Bronchial epithelial cell (primary cell): ENCODE results near the gene PROCR. TPM values are rescaled to one million over a fixed set of nuclear protein-coding genes. Genes with fewer than 3 reads are reported as not detected.
A peak's percentile ranks its signal among the peaks of the same experiment; 100 is the strongest.
"Not testable (repeated sequence)": the region's sequence is repeated elsewhere in the genome, so short reads cannot be mapped to it uniquely, and the experiment has no call there.

Experiments
- DNase-seq: peaks from one replicate; pipeline ENCODE4 v3.0.0-alpha.2; 2010; ENCODE audit warnings: low read depth
- FAIRE-seq: peaks from 2 replicates; lab custom pipeline; 2011; peaks lifted over from hg19 to GRCh38; lab: Jason Lieb, UNC
- H3K27me3 ChIP-seq: 2 replicates; pipeline ENCODE4 v1.5.1; 2011; ENCODE audit warnings: low read length; ENCODE audit not compliant: control insufficient read depth, insufficient read depth
- H3K36me3 ChIP-seq: 2 replicates; pipeline ENCODE4 v1.5.1; 2011; ENCODE audit warnings: low read length; ENCODE audit not compliant: control insufficient read depth, insufficient read depth
- H3K4me3 ChIP-seq: 2 replicates; pipeline ENCODE4 v1.5.1; 2011; ENCODE audit warnings: mild to moderate bottlenecking, low read depth, low read length, control low read depth
- CTCF ChIP-seq: IDR thresholded peaks from 2 replicates; pipeline ENCODE4 v1.5.1; 2011; ENCODE audit warnings: mild to moderate bottlenecking, moderate library complexity, low read length, control low read depth, inconsistent platforms; ENCODE audit not compliant: insufficient read depth, severe bottlenecking
- total RNA-seq: library from RNA; depleted of rRNA; stranded (reverse); fragments of >200 nt; gene quantifications from 2 replicates; pipeline ENCODE4 v1.2.1, GENCODE V29; 2014

The PROCR gene
- total RNA-seq, 1 donor from 2014 or later = 127 TPM

DNA sequence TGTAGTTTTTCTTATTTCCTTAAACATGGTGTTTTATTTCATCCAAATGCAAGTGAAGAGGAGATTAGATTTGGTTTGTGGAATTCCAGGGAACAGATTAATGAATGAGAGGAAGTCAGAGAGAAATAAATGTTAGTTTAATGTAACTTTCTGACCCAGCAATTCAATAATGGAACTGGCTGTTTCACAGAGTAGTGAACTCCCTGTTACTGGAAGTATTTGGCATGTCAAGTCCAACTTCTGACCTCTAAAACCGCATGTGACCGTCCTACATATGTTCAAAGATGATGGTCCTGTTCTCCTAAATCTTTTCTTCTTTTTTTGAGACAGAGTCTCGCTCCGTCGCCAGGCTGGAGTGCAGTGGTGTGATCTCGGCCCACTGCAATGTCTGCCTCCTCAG lies 18.7 kb downstream of the PROCR start:
- no peaks in the 10 kb centered on the region for H3K27me3 ChIP-seq
- H3K36me3 ChIP-seq = no peaks in the 10 kb centered on the region
- no peak for FAIRE-seq
- DNase-seq = no peak
- H3K4me3 ChIP-seq = no peak overlapping the region
- no peak for TF ChIP-seq CTCF

- Histone ChIP-seq H3K27me3 (no peaks in the 10 kb centered on the region), H3K4me3 (no peak overlapping the region), H3K36me3 (no peaks in the 10 kb centered on the region)
- no peak for FAIRE-seq
- TF ChIP-seq CTCF = no peak
- DNase-seq = no peak
Observed at GRCh38 chr20:35191419-35192117, 19.7 kb downstream of the PROCR start.

DNA sequence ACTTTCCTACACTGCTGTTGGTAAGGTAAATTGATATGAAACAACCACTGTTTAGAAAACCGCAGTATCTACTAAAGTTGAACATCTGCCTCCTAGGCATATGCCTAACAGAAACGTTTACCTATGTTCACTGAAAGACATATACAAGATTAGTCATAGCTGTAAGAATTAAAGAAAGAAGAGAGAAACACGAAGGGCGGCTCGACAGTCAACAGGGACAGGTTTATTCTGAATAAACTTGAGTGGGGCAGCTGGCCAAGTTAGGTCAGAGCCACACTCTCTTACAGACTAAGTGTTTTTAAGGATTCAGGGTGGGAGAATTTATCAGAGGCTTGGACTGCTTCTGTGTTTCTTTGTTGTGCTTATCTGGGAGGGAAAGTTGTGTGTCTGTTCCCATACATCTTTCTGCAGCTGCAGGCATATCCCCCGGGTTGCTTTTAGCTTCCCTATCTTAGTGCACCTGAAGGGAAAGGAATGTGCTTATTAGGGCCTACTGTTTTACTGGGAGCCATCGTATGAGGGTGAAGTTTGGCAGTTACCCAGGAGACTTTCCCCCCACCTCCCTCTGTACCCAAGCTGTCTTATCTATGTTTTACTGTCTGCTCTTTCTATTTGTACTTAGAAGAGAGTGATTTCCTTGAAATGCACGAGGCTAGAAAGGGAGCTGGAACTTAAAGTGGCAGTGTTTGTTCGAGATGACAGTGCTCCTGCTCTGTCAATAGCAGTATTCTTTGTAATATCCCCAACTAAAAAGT lies 20.4 kb downstream of the PROCR start:
- Histone ChIP-seq H3K27me3 (no peaks in the 10 kb centered on the region), H3K36me3 (no peaks in the 10 kb centered on the region), H3K4me3 (no peak overlapping the region)
- DNase-seq (peak; percentile 68), FAIRE-seq (no peak)
- no peak for TF ChIP-seq CTCF

DNA sequence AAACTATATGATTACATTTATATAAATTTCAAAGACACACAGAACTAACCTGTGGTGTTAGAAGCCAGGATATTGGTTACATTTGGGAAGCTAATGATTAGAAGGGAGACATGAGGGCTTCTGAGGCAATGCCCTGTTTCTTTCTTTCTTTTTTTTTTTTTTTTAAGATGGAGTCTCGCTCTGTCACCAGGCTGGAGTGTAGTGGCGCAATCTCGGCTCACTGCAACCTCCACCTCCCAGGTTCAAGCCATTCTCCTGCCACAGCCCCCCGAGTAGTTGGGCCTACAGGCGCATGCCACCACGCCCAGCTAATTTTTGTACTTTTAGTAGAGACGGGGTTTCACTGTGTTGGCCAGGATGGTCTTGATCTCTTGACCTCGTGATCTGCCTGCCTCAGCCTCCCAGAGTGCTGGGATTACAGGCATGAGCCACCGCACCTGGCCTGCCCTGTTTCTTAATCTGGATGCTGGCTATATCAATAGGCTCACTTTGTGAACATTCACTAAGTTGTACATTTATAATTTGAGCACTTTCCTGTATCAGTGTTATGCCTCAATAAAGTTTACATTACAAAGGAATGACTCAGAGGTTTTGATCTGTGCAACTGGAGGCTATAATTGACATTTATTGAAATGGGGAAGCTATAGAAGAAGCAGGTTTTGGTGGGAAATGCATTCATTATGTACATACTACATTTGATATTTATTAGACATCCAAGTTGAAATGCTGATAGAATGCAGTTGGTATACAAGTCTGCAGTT lies 21.3 kb downstream of the PROCR start:
- not testable (repeated sequence) for H3K4me3 ChIP-seq, FAIRE-seq, H3K36me3 ChIP-seq, H3K27me3 ChIP-seq
- peak; percentile 15 for DNase-seq

DNA sequence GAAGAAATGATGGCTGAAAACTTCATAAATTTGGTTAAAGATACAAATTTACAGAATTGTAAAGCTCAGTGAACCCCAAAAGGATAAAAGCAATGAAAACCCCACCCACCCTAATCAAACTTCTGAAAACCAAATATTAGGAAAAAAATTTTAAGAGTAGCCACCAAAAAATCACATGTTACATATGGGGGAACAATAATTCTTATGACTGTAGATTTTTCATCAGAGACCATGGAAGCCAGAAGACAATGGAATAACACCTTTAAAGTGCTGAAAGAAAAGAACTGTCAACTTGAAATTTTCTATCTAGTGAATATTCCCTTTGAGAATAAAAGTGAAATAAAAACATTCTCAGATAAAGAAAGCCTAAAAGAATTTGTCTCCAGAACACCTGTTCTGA lies 24.4 kb downstream of the PROCR start:
- Histone ChIP-seq H3K27me3 (no peaks in the 10 kb centered on the region), H3K4me3 (no peak overlapping the region), H3K36me3 (no peaks in the 10 kb centered on the region)
- no peak for FAIRE-seq
- no peak for TF ChIP-seq CTCF
- no peak for DNase-seq

- no peaks in the 10 kb centered on the region for H3K27me3 ChIP-seq
- TF ChIP-seq CTCF = no peak
- no peaks in the 10 kb centered on the region for H3K36me3 ChIP-seq
- DNase-seq (peak; percentile 80), FAIRE-seq (no peak)
- H3K4me3 ChIP-seq = no peak overlapping the region
Observed at GRCh38 chr20:35199740-35200139, 27.9 kb downstream of the PROCR start.
